ENCODE results near the gene NUP43.
"Not testable (repeated sequence)": the region's sequence is repeated elsewhere in the genome, so short reads cannot be mapped to it uniquely, and the experiment has no call there.

The NUP43 gene

DNA sequence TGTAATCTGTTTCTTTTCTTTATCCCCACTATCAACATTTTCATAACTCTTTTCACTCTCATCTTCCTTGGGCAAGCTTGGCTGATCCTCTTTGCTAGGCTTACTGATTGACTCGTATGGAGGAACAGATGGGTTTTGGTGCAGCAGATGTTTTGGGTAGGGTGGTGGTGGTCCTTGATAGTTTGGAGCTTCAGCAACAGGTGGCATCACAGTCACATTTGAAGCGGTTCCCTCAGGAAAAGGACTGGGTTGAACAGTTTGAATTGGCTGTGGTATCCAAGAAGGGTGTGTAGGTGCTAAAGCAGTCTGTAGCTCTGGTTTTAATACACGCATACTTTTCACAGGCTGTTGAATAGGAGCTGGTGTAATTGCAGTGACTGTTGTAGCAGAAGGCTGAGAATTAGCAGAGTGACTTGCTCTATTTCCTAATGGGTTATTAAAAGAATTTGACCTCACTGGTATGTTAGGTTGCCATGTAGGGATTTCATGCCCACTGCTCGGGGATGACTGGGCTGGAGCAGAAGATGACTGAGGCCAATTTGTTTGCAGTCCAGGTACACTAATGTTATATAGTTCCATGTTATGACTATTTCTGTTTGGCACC, 63.0 kb downstream of the NUP43 start:
- no peak for DNase-seq (ENCODE audit: low spot score)
- in situ Hi-C loops (cut with MboI; ENCODE audit: low sequenced_read_pairs, unreplicated experiment) = no loop called here
- no peak for TF ChIP-seq CTCF (IDR thresholded peaks at IDR 0.05; ENCODE audit: borderline replicate concordance, control extremely low read depth, extremely low read depth, insufficient read depth, missing control alignments)

DNA sequence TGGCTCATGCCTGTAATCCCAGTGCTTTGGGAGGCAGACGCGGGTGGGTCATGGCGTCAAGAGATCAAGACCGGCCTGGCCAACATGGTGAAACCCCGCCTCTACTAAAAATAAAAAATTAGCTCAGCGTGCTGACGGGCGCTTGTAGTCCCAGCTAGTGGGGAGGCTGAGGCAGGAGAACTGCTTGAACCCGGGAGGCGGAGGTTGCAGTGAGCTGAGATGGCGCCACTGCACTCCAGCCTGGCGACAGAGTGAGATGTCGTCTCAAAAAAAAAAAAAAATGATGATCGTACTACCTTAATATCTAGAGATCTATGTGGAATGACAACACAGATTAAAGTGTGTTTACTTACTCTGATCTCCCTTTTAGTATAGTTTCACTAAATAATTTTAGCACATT, 64.5 kb downstream of the NUP43 start:
- in situ Hi-C loops (cut with MboI; ENCODE audit: low sequenced_read_pairs, unreplicated experiment); DNase-seq (ENCODE audit: low spot score): not testable (repeated sequence)

GRCh38 chr6:149681209-149681608, 65.1 kb downstream of the NUP43 start:
- DNase-seq (ENCODE audit: low spot score) = no peak
- TF ChIP-seq CTCF (IDR thresholded peaks at IDR 0.05; ENCODE audit: borderline replicate concordance, control extremely low read depth, extremely low read depth, insufficient read depth, missing control alignments) = no peak
- in situ Hi-C loops (cut with MboI; ENCODE audit: low sequenced_read_pairs, unreplicated experiment) = no loop called here

DNA sequence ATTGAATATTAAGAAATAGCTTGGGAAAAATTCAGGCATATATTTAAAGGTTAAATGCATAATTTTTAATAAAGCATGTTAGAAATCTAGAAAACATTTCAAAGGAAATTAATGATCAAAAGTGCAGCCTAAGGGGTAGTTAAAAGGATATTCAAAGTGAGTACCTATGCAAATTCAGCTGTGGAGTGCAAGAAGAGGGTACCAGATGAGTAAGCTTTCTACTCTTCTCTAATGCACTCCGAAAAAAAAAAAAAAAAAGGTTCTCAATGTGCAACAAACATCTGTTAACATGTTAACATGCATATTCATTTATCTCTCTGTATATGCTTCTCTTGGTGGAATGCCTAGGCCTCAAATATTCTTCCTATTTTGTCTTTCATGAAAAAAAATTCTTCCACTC, 65.8 kb downstream of the NUP43 start:
- no peak for TF ChIP-seq CTCF (IDR thresholded peaks at IDR 0.05; ENCODE audit: borderline replicate concordance, control extremely low read depth, extremely low read depth, insufficient read depth, missing control alignments)
- peak; percentile 33 for DNase-seq (ENCODE audit: low spot score)
- in situ Hi-C loops (cut with MboI; ENCODE audit: low sequenced_read_pairs, unreplicated experiment) = no loop called here
